ENCODE data around the gene ELL.
A peak's percentile ranks its signal among the peaks of the same experiment; 100 is the strongest.

The ELL gene

GRCh38 chr19:18436671-18437490 is 85.0 kb downstream of the ELL start:
- no peaks in the 10 kb centered on the region for H3K79me2 ChIP-seq (ENCODE audit: insufficient read depth, low read depth)
- H3K27me3 ChIP-seq (ENCODE audit: insufficient read depth, low read depth) = no peaks in the 10 kb centered on the region
- TF ChIP-seq, protein P1, sequence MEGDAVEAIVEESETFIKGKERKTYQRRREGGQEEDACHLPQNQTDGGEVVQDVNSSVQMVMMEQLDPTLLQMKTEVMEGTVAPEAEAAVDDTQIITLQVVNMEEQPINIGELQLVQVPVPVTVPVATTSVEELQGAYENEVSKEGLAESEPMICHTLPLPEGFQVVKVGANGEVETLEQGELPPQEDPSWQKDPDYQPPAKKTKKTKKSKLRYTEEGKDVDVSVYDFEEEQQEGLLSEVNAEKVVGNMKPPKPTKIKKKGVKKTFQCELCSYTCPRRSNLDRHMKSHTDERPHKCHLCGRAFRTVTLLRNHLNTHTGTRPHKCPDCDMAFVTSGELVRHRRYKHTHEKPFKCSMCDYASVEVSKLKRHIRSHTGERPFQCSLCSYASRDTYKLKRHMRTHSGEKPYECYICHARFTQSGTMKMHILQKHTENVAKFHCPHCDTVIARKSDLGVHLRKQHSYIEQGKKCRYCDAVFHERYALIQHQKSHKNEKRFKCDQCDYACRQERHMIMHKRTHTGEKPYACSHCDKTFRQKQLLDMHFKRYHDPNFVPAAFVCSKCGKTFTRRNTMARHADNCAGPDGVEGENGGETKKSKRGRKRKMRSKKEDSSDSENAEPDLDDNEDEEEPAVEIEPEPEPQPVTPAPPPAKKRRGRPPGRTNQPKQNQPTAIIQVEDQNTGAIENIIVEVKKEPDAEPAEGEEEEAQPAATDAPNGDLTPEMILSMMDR (conservative IDR thresholded peaks at IDR 0.05; ENCODE audit: low read depth, low read length) = no peak
- H3K4me3 ChIP-seq (IDR thresholded peaks at IDR 0.05; ENCODE audit: insufficient read depth, low read depth, low read length) = no peak overlapping the region
- no peak overlapping the region; the same call in 1 of the 2 replicates for H2AFZ ChIP-seq (ENCODE audit: low read depth)
- H3K9ac ChIP-seq = no peak overlapping the region
- no peak overlapping the region for H3K27ac ChIP-seq
- peaks cover 6% of the 10 kb centered on the region for H3K4me1 ChIP-seq (ENCODE audit: low read depth, poor library complexity, severe bottlenecking)
- no peak overlapping the region for H3K4me2 ChIP-seq
- no peaks in the 10 kb centered on the region for H3K36me3 ChIP-seq (ENCODE audit: insufficient read depth)
- H4K20me1 ChIP-seq (ENCODE audit: insufficient read depth) = no peaks in the 10 kb centered on the region

GRCh38 chr19:18435842-18436670 is 85.8 kb downstream of the ELL start:
- no peak overlapping the region for H3K27ac ChIP-seq
- H3K9ac ChIP-seq = no peak overlapping the region
- H3K27me3 ChIP-seq (ENCODE audit: insufficient read depth, low read depth) = no peaks in the 10 kb centered on the region
- H3K79me2 ChIP-seq (ENCODE audit: insufficient read depth, low read depth) = no peaks in the 10 kb centered on the region
- no peaks in the 10 kb centered on the region for H4K20me1 ChIP-seq (ENCODE audit: insufficient read depth)
- H3K4me3 ChIP-seq (IDR thresholded peaks at IDR 0.05; ENCODE audit: insufficient read depth, low read depth, low read length) = no peak overlapping the region
- H3K4me2 ChIP-seq = no peak overlapping the region
- no peaks in the 10 kb centered on the region for H3K36me3 ChIP-seq (ENCODE audit: insufficient read depth)
- H3K4me1 ChIP-seq (ENCODE audit: low read depth, poor library complexity, severe bottlenecking) = peaks cover 6% of the 10 kb centered on the region
- TF ChIP-seq, protein P1 (conservative IDR thresholded peaks at IDR 0.05; ENCODE audit: low read depth, low read length) = no peak
- H2AFZ ChIP-seq (ENCODE audit: low read depth) = no peak overlapping the region

DNA sequence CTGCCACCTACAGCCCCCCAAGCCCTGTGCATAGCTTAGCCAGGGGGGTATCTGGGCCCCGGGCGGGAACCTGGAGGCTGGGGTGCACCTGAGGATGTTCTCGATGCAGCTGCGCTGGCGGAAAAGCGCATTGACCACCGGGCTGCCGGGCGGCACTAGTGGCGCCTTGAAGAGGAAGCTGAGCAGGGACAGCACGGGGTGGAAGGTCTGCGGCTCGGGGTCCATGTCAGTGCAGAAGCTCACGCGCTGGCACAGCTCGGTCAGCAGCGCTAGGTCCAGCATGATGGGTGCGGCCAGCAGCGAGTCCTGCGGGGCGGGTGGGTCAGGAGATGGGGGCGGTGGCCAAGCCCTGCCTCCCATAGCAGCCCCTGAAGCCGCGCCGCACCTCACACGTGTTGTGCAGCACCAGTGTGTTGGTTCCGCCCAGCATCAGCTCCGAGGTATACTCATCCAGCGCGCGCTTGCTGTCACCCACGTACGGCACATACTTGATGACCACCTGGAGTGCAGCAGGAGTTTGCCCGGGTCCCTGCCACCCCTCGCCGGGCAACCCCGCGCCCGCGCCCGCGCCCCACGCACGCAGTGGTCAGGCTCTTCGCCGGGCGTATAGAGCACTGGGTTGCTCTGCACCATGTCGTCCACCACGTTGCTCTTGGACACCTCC is 86.6 kb downstream of the ELL start:
- Histone ChIP-seq H3K9ac (no peak overlapping the region), H3K27me3 (ENCODE audit: insufficient read depth, low read depth) (no peaks in the 10 kb centered on the region), H3K4me2 (no peak overlapping the region), H3K36me3 (ENCODE audit: insufficient read depth) (no peaks in the 10 kb centered on the region), H3K79me2 (ENCODE audit: insufficient read depth, low read depth) (no peaks in the 10 kb centered on the region), H3K4me1 (ENCODE audit: low read depth, poor library complexity, severe bottlenecking) (peaks cover 12% of the 10 kb centered on the region), H3K27ac (no peak overlapping the region), H2AFZ (ENCODE audit: low read depth) (no peak overlapping the region), H4K20me1 (ENCODE audit: insufficient read depth) (no peaks in the 10 kb centered on the region), H3K4me3 (IDR thresholded peaks at IDR 0.05; ENCODE audit: insufficient read depth, low read depth, low read length) (no peak overlapping the region)
- TF ChIP-seq, protein P1 (conservative IDR thresholded peaks at IDR 0.05; ENCODE audit: low read depth, low read length) = no peak

- Histone ChIP-seq H2AFZ (ENCODE audit: low read depth) (no peak overlapping the region), H4K20me1 (ENCODE audit: insufficient read depth) (no peaks in the 10 kb centered on the region), H3K27me3 (ENCODE audit: insufficient read depth, low read depth) (no peaks in the 10 kb centered on the region), H3K27ac (no peak overlapping the region), H3K79me2 (ENCODE audit: insufficient read depth, low read depth) (no peaks in the 10 kb centered on the region), H3K4me1 (ENCODE audit: low read depth, poor library complexity, severe bottlenecking) (peaks cover 19% of the 10 kb centered on the region), H3K4me3 (IDR thresholded peaks at IDR 0.05; ENCODE audit: insufficient read depth, low read depth, low read length) (no peak overlapping the region), H3K4me2 (0 out of 2 replicates have a peak overlapping the region, but pooled peaks have one; percentile 15), H3K9ac (no peak overlapping the region), H3K36me3 (ENCODE audit: insufficient read depth) (no peaks in the 10 kb centered on the region)
- TF ChIP-seq, protein P1 (conservative IDR thresholded peaks at IDR 0.05; ENCODE audit: low read depth, low read length) = no peak
Observed at GRCh38 chr19:18434411-18435175, 87.3 kb downstream of the ELL start.
